A673 (cell line): ENCODE results near the gene ZNF214. TPM values are rescaled to one million over a fixed set of nuclear protein-coding genes. Genes with fewer than 3 reads are reported as not detected.

Source experiments
- BruUV-seq: library from RNA; stranded (reverse); fragments of 400-500 nt; replicated peaks from 2 replicates; lab custom pipeline; 2021; lab: Mats Ljungman, UMichigan
- CTCF ChIA-PET: fragments of 300-600 bp; sonication (Branson Sonifier 250); formaldehyde crosslinking; loops from one replicate; lab custom pipeline; 2022; ENCODE audit warnings: antibody characterized with exemption; lab: Charles Lee
- POLR2A ChIA-PET: fragments of 300-600 bp; sonication (Branson Sonifier 250); formaldehyde crosslinking; loops from one replicate; lab custom pipeline; 2022; ENCODE audit warnings: antibody characterized with exemption; ENCODE audit not compliant: low non-redundant PET; lab: Charles Lee
- DNase-seq: peaks from one replicate; pipeline ENCODE4 v3.0.0-alpha.2; 2015; ENCODE audit warnings: low spot score
- H3K27ac ChIP-seq: fragments of 200-600 bp; sonication (generic); 2 replicates; pipeline ENCODE4 v1.5.1; 2016; ENCODE audit warnings: mixed run types, low read depth, mild to moderate bottlenecking, mixed read lengths, antibody characterized with exemption, low read length; ENCODE audit not compliant: poor library complexity, severe bottlenecking
- H3K27me3 ChIP-seq: fragments of 200-600 bp; sonication (generic); replicated peaks from 2 replicates; pipeline ENCODE4 v1.6.1; 2017; ENCODE audit warnings: mixed run types, low read depth, mild to moderate bottlenecking, mixed read lengths, antibody characterized with exemption, low read length; ENCODE audit not compliant: insufficient read depth, poor library complexity
- H3K36me3 ChIP-seq: fragments of 200-600 bp; sonication (generic); 2 replicates; pipeline ENCODE4 v1.6.1; 2016; ENCODE audit warnings: mixed run types, mild to moderate bottlenecking, mixed read lengths, antibody characterized with exemption, low read length; ENCODE audit not compliant: insufficient read depth, poor library complexity, severe bottlenecking
- H3K4me1 ChIP-seq: fragments of 200-600 bp; sonication (generic); 2 replicates; pipeline ENCODE4 v1.6.1; 2017; ENCODE audit warnings: mixed run types, mild to moderate bottlenecking, mixed read lengths, antibody characterized with exemption, low read length; ENCODE audit not compliant: insufficient read depth, poor library complexity, severe bottlenecking
- H3K4me3 ChIP-seq: fragments of 200-600 bp; sonication (generic); 2 replicates; pipeline ENCODE4 v1.5.1; 2016; ENCODE audit warnings: low read depth, mixed run types, mild to moderate bottlenecking, mixed read lengths, low read length; ENCODE audit not compliant: poor library complexity, severe bottlenecking
- H3K9me3 ChIP-seq: fragments of 200-600 bp; sonication (generic); 2 replicates; pipeline ENCODE4 v1.6.1; 2016; ENCODE audit warnings: mixed run types, low read depth, mild to moderate bottlenecking, mixed read lengths, antibody characterized with exemption, low read length; ENCODE audit not compliant: poor library complexity, severe bottlenecking
- CTCF ChIP-seq: fragments of 300-800, 200-600 bp; sonication (generic); conservative IDR thresholded peaks from 2 replicates; pipeline ENCODE4 v1.5.1; 2017; ENCODE audit warnings: low read depth, mild to moderate bottlenecking, antibody characterized with exemption, low read length, moderate library complexity, mixed read lengths
- EZH2 ChIP-seq: fragments of 200-600 bp; sonication (generic); IDR thresholded peaks from 2 replicates; pipeline ENCODE4 v1.6.1; 2017; ENCODE audit warnings: borderline replicate concordance, low read depth, mild to moderate bottlenecking, mixed read lengths, antibody characterized with exemption, low read length; ENCODE audit not compliant: poor library complexity, severe bottlenecking
- intact Hi-C: fragments of 100-400 bp; cut with micrococcal nuclease; formaldehyde crosslinking; loops from one replicate; pipeline ENCODE4 v1.10.0; 2022; ENCODE audit not compliant: unreplicated experiment
- total RNA-seq: library from RNA; stranded (reverse); gene quantifications from 2 replicates; pipeline ENCODE4 v1.2.3, GENCODE V29; 2021

ZNF214 gene
- total RNA-seq, 1 experiment from 2014 or later: 0.17 TPM

DNA sequence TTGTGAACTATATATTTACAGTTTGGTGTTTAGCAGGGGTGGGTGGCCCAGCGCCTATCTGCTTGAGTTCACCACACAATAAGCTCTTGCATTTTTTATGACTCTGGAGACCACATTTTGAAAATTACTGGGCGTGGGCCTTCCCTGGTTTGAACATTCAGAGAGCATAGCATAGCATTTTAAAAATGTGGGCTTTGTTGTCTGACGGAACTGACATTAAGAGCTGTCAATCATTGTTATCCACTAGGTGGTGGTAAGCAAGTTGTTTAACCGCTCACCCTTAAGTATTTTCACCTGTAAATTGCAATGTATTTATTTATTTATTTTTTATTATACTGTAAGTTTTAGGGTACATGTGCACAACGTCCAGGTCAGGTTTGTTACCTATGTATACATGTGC is 1.2 kb upstream of the ZNF214 start:
- POLR2A ChIA-PET: no interaction called here
- CTCF ChIA-PET: no interaction called here

DNA sequence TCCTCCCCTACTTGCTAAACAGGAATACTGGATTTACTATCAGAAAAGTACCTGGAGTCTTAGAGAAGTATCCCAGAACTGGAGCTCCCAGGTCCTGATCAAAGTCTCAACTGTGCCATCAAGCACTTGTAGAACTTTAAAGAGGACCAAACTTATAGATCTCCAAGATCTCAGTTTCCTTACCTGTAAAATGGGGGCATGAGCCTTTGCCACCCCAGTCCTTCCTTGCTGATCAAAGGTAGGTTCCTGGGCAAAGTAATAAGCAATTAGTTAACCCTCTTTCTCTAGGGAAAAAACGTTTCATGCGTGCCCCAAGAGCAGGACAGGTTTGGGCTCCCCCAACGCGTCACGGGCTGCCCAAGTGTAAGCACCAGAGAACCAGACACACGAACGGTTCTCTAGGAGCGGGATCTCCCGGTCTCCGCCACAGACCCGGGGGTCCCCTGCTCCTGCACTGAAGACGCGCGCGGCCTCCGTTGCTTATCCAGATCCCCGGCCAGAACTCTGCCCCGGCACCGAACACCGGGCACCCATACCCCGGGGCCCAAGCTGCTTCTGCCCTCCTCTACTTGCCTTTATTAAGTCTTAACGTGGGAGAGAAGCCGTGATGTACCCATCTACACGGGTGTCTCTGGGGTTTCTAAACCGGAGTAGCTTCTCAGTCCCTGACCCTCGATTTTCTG is 505 bp downstream of the ZNF214 start:
- Histone ChIP-seq H3K36me3 (no peaks in the 10 kb centered on the region), H3K27me3 (peaks cover 23% of the 10 kb centered on the region), H3K4me3 (peak overlapping the region; percentile 10), H3K9me3 (no peaks in the 10 kb centered on the region), H3K27ac (no peak overlapping the region), H3K4me1 (peaks cover 3% of the 10 kb centered on the region)
- BruUV-seq: no TSS peak
- intact Hi-C loops: no loop called here
- ChIA-PET POLR2A (no interaction called here), CTCF (no interaction called here)
- no peak for TF ChIP-seq EZH2
- TF ChIP-seq CTCF: no peak
- DNase-seq: no peak

More for the DNA sequence above, 1.2 kb upstream of the ZNF214 start:
- DNase-seq: no peak
- peaks cover 23% of the 10 kb centered on the region for H3K27me3 ChIP-seq
- no peaks in the 10 kb centered on the region for H3K9me3 ChIP-seq
- H3K27ac ChIP-seq: no peak overlapping the region
- intact Hi-C loops: no loop called here
- H3K4me1 ChIP-seq: peaks cover 3% of the 10 kb centered on the region
- BruUV-seq: no TSS peak
- no peak overlapping the region for H3K4me3 ChIP-seq
- TF ChIP-seq CTCF: no peak
- TF ChIP-seq EZH2: no peak
- no peaks in the 10 kb centered on the region for H3K36me3 ChIP-seq

- Histone ChIP-seq H3K4me1 (peaks cover 3% of the 10 kb centered on the region), H3K27me3 (peaks cover 22% of the 10 kb centered on the region), H3K27ac (no peak overlapping the region), H3K4me3 (no peak overlapping the region), H3K9me3 (no peaks in the 10 kb centered on the region), H3K36me3 (no peaks in the 10 kb centered on the region)
- no peak for TF ChIP-seq CTCF
- no peak for TF ChIP-seq EZH2
- intact Hi-C loops: no loop called here
- ChIA-PET CTCF (no interaction called here), POLR2A (no interaction called here)
- no peak for DNase-seq
- BruUV-seq: no TSS peak
These were observed 4.1 kb downstream of the ZNF214 start for GRCh38 chr11:7016011-7016410.
